Activated gamma-delta T cell treated with anti-CD3 and anti-CD28 coated beads, Interleukin-2, amount 50 U/mL, for 16 hours (primary cell): ENCODE measurements around the gene RNF130.

Source experiments
- DNase-seq: peaks from one replicate; pipeline ENCODE4 v3.0.0-alpha.2; 2020; ENCODE audit warnings: low read depth

Gene RNF130

GRCh38 chr5:180085837-180086236, 14.3 kb upstream of the RNF130 start:
- DNase-seq: no peak

- DNase-seq: no peak
These were observed 13.3 kb upstream of the RNF130 start for GRCh38 chr5:180084638-180085561.

GRCh38 chr5:180083529-180084060, 12.0 kb upstream of the RNF130 start:
- no peak for DNase-seq

DNA sequence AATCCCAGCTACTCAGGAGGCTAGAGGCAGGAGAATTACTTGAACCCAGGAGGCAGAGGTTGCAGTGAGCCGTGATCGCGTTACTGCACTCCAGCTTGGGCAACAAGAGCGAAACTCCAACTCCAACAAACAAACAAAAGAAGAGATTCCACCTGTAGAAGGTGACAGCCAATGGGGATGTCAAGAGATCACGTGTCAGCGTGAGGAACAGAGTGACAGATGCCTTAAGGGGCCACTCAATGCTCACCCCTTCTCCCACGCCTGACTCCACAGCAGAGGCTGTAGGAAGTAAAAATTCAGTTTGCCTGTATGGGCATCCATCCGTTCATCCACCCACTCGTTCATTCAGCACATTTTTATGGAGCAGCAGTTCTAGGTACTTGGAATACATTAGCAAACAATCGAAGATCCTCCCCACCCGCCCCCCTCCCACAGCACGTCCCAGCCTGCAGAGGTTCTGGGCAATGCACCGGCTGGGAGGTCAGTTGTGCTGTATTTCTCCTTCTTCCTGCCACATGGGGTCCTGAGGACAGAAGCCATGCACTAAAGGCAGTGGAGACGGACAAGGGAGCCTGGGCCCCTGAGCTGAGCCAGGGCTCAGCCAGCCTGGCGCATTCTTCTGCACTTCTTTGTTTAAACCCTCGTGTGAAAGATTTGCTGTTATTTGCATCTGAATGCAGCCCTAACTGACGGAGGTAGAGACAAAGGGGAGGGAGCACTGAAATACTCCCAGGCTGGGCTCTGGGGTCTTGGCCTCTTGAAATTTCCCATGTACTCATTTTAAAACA, 11.3 kb upstream of the RNF130 start:
- DNase-seq: no peak

- no peak for DNase-seq
These were observed 9.9 kb upstream of the RNF130 start for GRCh38 chr5:180081481-180081880.

DNA sequence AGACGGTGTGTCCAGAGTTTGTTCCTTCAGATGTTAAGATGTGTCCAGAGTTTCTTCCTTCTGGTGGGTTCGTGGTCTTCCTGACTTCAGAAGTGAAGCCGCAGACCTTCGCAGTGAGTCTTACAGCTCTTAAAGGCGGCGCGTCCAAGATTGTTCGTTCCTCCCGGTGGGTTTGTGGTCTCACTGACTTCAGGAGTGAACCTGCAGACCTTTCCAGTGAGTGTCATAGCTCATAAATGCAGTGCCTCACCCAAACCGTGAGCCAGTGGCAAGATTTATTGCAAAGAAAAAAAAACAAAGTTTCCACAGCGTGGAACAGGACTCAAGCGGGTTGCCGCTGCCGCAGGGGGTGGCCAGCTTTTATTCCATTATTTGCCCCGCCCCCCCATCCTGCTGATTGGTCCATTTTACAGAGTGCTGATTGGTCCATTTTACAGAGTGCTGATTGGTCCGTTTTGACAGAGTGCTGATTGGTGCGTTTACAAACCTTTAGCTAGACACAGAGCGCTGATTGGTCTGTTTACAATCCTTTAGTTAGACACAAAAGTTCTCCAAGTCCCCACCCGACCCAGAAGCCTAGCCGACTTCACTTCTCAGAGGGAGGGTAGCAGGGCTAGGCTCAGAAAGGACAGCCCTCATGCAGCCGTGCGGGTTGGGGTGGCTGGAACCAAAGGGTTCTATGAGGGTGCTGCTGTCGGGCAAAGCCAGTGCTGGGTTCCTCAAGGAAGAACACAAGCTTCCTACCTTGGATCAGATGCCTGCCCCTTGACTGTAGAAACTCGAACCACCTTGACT, 9.1 kb upstream of the RNF130 start:
- DNase-seq: no peak

- no peak for DNase-seq
These were observed 8.3 kb upstream of the RNF130 start for GRCh38 chr5:180079702-180080466.

- no peak for DNase-seq
These were observed 6.8 kb upstream of the RNF130 start for GRCh38 chr5:180078348-180078747.

GRCh38 chr5:180077594-180078284, 6.2 kb upstream of the RNF130 start:
- DNase-seq: no peak

GRCh38 chr5:180075703-180076102, 4.1 kb upstream of the RNF130 start:
- DNase-seq: no peak

DNA sequence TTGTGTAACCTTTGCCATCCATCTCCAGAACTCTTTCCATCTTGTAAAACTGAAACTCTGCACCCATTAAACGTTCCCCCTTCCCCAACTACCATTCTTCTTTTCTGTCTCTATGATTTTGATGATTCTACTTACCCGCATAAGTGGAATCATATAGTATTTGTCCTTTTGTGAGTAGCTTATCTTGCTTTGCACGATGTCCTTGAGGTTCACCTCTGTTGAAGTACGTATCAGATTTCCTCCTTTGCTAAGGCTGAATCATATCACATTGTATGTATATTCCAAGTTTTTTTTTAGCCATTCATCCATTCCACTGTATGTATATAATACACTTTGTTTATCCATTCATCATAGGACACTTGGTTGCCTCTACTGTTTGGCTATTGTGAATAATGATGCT, 2.9 kb upstream of the RNF130 start:
- no peak for DNase-seq

DNA sequence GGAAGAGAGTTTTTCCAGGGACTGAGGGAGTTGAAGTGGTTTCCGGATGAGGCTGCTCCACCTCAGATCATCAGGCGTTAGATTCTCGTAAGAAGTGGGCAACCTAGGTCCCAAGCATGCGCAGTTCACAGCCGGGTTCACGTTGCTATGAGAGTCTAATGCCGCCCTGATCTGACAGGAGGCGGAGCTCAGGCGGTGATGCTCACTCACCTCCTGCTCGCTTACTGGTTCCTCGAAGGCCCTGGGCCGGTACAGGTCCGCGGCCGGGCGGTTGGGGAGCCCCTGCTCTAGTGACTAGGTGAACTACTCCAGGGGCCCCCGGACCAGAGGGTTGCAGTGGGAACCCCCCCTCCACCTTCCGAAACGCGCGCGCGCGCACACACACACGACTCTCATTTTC, 997 bp upstream of the RNF130 start:
- no peak for DNase-seq

- no peak for DNase-seq
These were observed 643 bp upstream of the RNF130 start for GRCh38 chr5:180072256-180072548.

GRCh38 chr5:180070756-180071530, 616 bp downstream of the RNF130 start:
- DNase-seq: no peak

- DNase-seq: no peak
These were observed 1.8 kb downstream of the RNF130 start for GRCh38 chr5:180069589-180070247.

DNA sequence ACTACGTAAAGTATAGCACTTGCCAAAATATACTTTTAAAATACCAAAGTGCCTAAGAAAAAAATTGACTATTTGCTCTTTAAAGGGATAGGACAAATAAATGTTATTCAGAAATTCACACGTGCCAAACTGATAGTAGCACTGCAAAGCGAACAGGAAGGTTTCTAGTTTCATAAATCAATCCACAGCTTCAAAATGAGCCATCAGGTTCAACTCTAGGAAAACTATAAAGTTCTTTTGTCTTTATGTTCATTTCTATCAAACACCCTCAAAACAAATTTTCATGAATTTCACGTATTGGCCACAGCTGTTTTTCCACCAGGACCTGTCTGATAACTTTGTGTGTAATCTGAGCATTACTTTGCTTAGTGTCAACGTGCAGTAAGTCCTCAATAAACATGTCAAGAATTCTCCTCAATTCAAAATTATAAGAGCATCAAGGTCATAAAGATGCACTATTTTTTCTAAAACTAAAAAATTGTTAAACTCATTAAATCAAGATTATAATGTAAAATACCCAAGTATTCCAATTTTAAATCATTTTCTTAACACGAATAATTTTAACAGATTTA, 3.0 kb downstream of the RNF130 start:
- no peak for DNase-seq

- no peak for DNase-seq
These were observed 3.6 kb downstream of the RNF130 start for GRCh38 chr5:180067986-180068385.

DNA sequence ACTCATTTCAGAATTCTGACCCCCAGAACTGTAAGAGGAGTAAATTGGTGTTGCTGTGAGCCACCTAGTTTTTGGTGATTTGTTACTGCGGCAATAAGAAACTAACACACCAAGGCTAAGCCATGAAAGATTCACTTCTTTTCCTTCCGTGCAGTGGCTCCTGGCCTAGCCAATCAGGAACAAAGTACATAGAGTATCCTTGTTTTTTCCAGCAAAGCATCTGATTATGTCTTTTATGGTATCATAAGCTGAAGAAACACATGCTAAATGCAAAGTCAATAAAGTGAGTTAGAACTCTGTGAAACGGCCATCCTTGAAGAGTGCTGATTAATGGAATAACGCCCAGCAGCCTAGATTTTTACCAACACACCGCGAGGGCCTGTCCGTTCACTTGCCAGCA, 11.4 kb downstream of the RNF130 start:
- no peak for DNase-seq

- no peak for DNase-seq
These were observed 12.2 kb downstream of the RNF130 start for GRCh38 chr5:180059326-180059725.
